G401 (cell line): ENCODE results near the gene APC. TPM values are rescaled to one million over a fixed set of nuclear protein-coding genes. Genes with fewer than 3 reads are reported as not detected.
"Not testable (repeated sequence)": the region's sequence is repeated elsewhere in the genome, so short reads cannot be mapped to it uniquely, and the experiment has no call there.

ENCODE experiments used
- DNase-seq: peaks from one replicate; pipeline ENCODE4 v3.0.0-alpha.2; 2015; ENCODE audit warnings: low spot score
- in situ Hi-C: cut with HindIII; loops from 2 replicates; pipeline ENCODE4 v1.10.0; 2016; ENCODE audit warnings: low sequenced_read_pairs, mixed read lengths
- total RNA-seq: library from RNA; depleted of rRNA; stranded (reverse); fragments of >200 nt; shearing (Covaris generic); gene quantifications from 2 replicates; pipeline ENCODE4 v1.2.3, GENCODE V29; 2014; rRNA removed

The APC gene
- total RNA-seq, 1 experiment from 2014 or later = 21.6 TPM

DNA sequence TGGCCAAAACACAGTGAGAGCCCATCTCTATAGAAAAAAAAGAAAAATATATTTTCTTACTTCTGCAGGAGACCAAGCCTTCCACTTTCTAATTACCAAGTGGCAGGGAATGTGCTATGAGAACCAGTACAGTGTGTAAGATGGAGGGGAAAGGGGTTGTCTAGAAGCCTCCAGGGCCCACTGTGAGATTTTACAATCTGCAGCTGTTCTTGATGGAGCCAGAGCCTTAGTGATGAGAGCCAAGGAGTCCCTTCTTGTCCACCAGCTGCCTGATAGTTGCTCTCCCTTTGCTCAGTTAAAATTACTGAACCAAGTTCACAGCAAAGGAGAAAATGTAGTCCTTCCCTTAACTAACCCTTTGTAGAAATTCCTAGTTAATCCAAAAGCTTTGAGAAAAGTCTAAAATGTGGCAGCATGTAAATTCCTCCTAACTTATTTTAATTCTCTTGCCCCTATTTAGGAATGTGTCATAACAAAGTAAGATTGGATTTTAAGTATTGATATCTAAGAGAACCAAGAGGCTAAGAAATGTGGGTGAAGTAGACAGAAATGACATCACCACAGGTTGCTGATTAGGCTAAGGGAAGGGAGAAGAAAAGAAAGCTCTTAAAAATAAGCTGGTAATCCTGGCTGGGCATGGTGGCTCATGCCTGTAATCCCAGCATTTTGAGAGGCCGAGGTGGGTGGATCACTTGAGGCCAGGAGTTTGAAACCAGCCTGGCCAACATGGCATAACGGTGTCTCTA is 142.7 kb downstream of the APC start:
- in situ Hi-C loops = no loop called here
- no peak for DNase-seq

GRCh38 chr5:112883192-112883591 is 145.5 kb downstream of the APC start:
- DNase-seq = no peak
- in situ Hi-C loops = no loop called here

DNA sequence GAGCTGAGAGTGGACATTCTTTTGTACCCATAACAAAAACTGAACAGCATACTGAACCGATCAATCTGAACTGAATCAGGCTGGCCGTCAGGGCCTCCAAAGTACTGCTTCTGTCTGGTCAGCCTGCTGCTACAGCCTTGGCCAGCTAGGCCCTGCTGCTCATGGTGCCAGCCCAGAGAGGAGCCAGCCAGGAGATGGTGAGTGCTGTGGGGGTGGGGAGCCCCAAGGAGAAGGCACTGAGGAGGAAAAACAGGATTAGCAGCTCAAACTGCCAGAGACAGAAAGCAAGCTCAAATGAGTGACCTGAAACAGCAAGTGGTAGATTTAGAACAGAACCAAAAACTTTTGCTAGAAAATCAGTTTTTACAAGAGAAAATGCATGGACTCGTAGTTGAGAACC is 147.3 kb downstream of the APC start:
- in situ Hi-C loops = no loop called here
- peak; percentile 89 for DNase-seq

DNA sequence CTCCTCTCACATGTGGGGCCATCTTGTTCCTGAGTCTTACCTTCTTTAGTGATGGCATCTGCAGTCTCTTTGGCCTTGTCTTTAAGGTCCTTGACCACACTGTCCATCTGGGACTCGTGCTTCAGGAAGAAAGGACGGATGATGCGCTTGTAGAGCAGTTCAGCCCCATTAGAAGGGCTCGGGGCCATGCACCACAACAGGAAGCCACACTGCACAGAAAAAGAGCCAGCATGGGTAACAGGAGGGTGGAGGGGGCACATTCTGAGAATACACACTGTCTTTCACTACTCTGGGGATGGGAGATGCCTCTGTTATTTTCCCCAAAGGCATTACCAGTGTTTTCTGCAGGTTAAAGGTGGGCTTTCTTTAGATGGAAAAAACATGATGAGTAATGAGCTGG is 149.3 kb downstream of the APC start:
- in situ Hi-C loops = no loop called here
- DNase-seq = no peak

- DNase-seq = not testable (repeated sequence)
Observed at GRCh38 chr5:112892066-112892465, 154.4 kb downstream of the APC start.

GRCh38 chr5:112892776-112893175 is 155.1 kb downstream of the APC start:
- in situ Hi-C loops = no loop called here
- DNase-seq = no peak

More at GRCh38 chr5:112892066-112892465, 154.4 kb downstream of the APC start:
- in situ Hi-C loops = not testable (repeated sequence)

- no peak for DNase-seq
- in situ Hi-C loops = no loop called here
Observed at GRCh38 chr5:112895682-112896081, 158.0 kb downstream of the APC start.

Other genes with a start within 250 kb of the APC start
- 39.9 and 78.1 TPM in 2 replicates for gene SRP19, start 123.4 kb downstream of the APC start, total RNA-seq
- gene REEP5, start 184.3 kb downstream of the APC start, total RNA-seq = 17.5 and 18.7 TPM in 2 replicates
- 19.1 and 27.7 TPM in 2 replicates for gene DCP2, start 238.9 kb downstream of the APC start, total RNA-seq